AG09309 (cell line): ENCODE measurements around the gene NFATC1.
"Not testable (repeated sequence)": the region's sequence is repeated elsewhere in the genome, so short reads cannot be mapped to it uniquely, and the experiment has no call there.

ENCODE experiments used
- DNase-seq: peaks from one replicate; pipeline ENCODE4 v3.0.0-alpha.2; 2010; ENCODE audit warnings: low read depth
- H3K4me3 ChIP-seq: 2 replicates; pipeline ENCODE4 v1.5.1; 2011; ENCODE audit warnings: mild to moderate bottlenecking, low read depth, low read length, moderate library complexity; ENCODE audit not compliant: control insufficient read depth
- TF ChIP-seq, protein P1 (sequence below): IDR thresholded peaks from 2 replicates; pipeline ENCODE4 v1.5.1; 2011; ENCODE audit warnings: mild to moderate bottlenecking, low read depth, low read length, inconsistent platforms; ENCODE audit not compliant: insufficient read depth, control insufficient read depth; ENCODE audit errors: missing control alignments

NFATC1 gene

GRCh38 chr18:79479761-79480161 is 84.0 kb downstream of the NFATC1 start:
- TF ChIP-seq, protein P1, sequence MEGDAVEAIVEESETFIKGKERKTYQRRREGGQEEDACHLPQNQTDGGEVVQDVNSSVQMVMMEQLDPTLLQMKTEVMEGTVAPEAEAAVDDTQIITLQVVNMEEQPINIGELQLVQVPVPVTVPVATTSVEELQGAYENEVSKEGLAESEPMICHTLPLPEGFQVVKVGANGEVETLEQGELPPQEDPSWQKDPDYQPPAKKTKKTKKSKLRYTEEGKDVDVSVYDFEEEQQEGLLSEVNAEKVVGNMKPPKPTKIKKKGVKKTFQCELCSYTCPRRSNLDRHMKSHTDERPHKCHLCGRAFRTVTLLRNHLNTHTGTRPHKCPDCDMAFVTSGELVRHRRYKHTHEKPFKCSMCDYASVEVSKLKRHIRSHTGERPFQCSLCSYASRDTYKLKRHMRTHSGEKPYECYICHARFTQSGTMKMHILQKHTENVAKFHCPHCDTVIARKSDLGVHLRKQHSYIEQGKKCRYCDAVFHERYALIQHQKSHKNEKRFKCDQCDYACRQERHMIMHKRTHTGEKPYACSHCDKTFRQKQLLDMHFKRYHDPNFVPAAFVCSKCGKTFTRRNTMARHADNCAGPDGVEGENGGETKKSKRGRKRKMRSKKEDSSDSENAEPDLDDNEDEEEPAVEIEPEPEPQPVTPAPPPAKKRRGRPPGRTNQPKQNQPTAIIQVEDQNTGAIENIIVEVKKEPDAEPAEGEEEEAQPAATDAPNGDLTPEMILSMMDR = no peak
- no peak for DNase-seq
- no peak overlapping the region for H3K4me3 ChIP-seq

GRCh38 chr18:79480171-79481045 is 84.7 kb downstream of the NFATC1 start:
- DNase-seq = no peak
- TF ChIP-seq, protein P1 = no peak
- no peak overlapping the region for H3K4me3 ChIP-seq

- TF ChIP-seq, protein P1 = no peak
- no peak for DNase-seq
- H3K4me3 ChIP-seq = no peak overlapping the region
These were observed 85.5 kb downstream of the NFATC1 start for GRCh38 chr18:79481046-79481790.

GRCh38 chr18:79483393-79483792 is 87.7 kb downstream of the NFATC1 start:
- H3K4me3 ChIP-seq, DNase-seq: not testable (repeated sequence)

DNA sequence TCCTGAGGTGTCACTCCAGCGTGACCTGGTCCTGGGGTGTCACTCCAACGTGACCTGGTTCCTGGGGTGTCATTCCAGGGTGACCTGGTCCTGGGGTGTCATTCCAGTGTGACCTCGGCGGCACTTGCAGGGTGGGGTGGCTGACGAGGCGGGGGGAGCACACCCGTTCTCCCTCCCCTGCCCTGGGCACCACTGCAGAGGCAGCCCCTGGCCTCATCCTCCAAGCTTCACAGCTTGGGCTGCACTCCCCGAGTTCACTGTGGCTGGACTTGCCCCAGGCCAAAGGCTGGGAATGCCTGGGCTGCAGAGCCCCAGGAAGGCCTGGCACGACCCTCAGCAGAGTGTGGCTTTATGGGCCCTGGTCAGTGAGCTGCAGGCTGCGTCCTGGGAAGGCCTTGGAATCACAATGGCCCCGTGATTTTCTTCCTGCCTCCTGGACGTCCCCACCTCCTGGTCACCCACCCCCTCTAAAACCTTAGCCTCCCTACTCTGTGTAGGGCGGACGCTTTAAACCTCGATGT is 88.3 kb downstream of the NFATC1 start:
- H3K4me3 ChIP-seq = no peak overlapping the region
- TF ChIP-seq, protein P1 = no peak
- no peak for DNase-seq

- TF ChIP-seq, protein P1 = no peak
- peak; percentile 97 for DNase-seq
- H3K4me3 ChIP-seq = peak overlapping the region; percentile 39
These were observed 89.2 kb downstream of the NFATC1 start for GRCh38 chr18:79484661-79485621.
